Measurements from ENCODE around the gene PCNX2.

DNA sequence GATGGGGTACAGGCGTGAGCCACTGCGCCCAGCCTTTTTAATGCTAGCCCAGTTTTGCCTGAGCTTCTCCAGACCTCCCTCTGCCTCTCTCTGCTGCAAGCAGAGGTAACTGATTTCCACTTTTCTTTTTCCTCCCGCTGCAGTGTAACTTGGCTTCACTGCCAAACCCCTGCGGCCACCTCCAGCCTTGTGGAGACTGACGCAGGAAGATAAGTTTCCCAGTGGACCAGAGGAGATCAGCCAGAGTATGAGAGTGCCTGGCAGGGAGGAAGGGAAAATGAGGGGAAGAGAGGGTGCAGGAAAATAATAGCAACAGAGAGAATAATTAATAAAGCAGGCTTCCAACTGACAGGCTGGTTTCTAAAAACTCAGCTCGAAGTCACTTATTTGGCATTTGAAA, 143.7 kb downstream of the PCNX2 start:
- TF ChIP-seq SIN3A (IDR thresholded peaks at IDR 0.05; ENCODE audit: borderline replicate concordance, insufficient read depth, low read length) (no peak), TAF1 (IDR thresholded peaks at IDR 0.05; ENCODE audit: borderline replicate concordance, insufficient read depth, low read length) (no peak), POLR2AphosphoS5 (IDR thresholded peaks at IDR 0.05; ENCODE audit: low read depth, low read length) (no peak)
- TF ChIP-seq, protein P1, sequence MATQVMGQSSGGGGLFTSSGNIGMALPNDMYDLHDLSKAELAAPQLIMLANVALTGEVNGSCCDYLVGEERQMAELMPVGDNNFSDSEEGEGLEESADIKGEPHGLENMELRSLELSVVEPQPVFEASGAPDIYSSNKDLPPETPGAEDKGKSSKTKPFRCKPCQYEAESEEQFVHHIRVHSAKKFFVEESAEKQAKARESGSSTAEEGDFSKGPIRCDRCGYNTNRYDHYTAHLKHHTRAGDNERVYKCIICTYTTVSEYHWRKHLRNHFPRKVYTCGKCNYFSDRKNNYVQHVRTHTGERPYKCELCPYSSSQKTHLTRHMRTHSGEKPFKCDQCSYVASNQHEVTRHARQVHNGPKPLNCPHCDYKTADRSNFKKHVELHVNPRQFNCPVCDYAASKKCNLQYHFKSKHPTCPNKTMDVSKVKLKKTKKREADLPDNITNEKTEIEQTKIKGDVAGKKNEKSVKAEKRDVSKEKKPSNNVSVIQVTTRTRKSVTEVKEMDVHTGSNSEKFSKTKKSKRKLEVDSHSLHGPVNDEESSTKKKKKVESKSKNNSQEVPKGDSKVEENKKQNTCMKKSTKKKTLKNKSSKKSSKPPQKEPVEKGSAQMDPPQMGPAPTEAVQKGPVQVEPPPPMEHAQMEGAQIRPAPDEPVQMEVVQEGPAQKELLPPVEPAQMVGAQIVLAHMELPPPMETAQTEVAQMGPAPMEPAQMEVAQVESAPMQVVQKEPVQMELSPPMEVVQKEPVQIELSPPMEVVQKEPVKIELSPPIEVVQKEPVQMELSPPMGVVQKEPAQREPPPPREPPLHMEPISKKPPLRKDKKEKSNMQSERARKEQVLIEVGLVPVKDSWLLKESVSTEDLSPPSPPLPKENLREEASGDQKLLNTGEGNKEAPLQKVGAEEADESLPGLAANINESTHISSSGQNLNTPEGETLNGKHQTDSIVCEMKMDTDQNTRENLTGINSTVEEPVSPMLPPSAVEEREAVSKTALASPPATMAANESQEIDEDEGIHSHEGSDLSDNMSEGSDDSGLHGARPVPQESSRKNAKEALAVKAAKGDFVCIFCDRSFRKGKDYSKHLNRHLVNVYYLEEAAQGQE (IDR thresholded peaks at IDR 0.05; ENCODE audit: insufficient read depth in 1 of 2, low read depth in 2 of 2, low read length in 2 of 2), result no peak

Measured in PFSK-1 (cell line).